HepG2 (cell line): Measurements from ENCODE around the gene SPAG7.

Experiments
- CBX5 ChIP-seq: sonication (generic); formaldehyde crosslinking; IDR thresholded peaks from 2 replicates; pipeline ENCODE4 v1.4.0; 2020; ENCODE audit warnings: missing genetic modification reagents, borderline replicate concordance
- GZF1 ChIP-seq: sonication (generic); formaldehyde crosslinking; IDR thresholded peaks from 2 replicates; pipeline ENCODE4 v1.5.1; 2020; ENCODE audit warnings: mild to moderate bottlenecking, missing genetic modification reagents
- SIN3A ChIP-seq: IDR thresholded peaks from 2 replicates; pipeline ENCODE4 v1.6.1; 2011; ENCODE audit warnings: low read depth, mild to moderate bottlenecking, control low read depth, low read length, borderline replicate concordance

DNA sequence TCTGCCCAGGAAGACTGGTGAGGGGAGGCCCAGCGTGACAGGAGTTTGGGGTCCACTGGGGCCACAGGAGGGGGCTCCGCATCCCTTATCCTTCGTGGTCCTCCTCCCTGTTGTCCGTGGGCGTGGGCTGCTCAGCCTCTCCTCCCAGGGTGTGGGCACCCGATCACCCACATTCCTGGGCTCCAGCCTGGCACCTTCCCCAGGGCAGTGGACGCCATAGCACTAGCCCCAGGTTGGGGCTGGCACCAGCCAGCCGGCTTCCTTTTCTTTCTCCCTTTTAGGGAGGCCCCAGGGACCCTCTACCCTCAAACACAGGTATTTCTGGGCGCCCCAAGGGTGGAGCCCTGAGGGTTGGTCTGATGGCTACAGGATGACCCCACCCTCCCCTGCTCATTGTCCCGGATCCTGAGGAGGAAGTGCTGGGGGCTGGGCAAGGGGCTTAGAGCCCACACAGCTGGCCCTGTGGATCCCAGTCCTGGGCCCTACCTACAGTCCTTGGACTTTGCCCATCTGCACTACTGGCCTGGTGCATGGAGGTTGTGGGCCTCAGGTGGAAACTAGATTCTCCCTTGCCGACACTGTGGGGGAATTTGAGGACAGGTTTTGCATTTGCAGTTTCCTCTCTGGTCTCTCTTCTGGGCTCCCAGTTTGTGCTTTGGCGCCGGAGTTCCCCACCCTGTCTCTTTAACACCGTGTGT lies 31.3 kb upstream of the SPAG7 start:
- no peak for TF ChIP-seq CBX5 (CRISPR knock-in tag)
- TF ChIP-seq GZF1 = no peak
- TF ChIP-seq SIN3A = 0 out of 2 replicates have a peak, but pooled peaks have one; percentile 43
